ENCODE data around the gene ZNF503.
A peak's percentile ranks its signal among the peaks of the same experiment; 100 is the strongest.

ZNF503 gene

DNA sequence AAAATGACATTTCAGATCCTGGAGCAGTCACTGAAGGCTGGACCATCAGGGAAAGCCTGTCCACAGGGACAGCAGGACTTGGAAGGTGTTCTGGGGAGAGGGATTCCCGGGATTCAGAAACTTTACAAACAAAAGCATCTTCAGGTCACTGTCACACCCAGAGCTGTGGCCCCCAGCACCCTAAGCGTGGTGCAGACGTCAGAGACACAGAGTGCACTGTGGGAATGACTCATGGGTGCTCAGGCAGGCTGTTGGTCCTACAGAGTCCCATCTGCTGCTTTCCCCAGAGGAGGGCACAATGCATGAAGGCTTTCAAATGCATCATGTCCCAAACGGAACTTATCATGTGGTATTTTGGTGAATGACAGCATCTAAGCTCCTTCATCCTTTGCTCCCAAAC lies 16.7 kb upstream of the ZNF503 start:
- H3K79me1 ChIP-seq (ENCODE audit: low read depth, low read length): no peaks in the 10 kb centered on the region
- no peak overlapping the region for H3K9ac ChIP-seq (ENCODE audit: low read depth, low read length, poor library complexity)
- H4K91ac ChIP-seq (ENCODE audit: low read depth, low read length, poor library complexity): no peak overlapping the region
- H2BK12ac ChIP-seq (ENCODE audit: low read length): no peak overlapping the region
- H3K14ac ChIP-seq (ENCODE audit: low read length): no peak overlapping the region
- WGBS, 2 donors (ENCODE audit: extremely low coverage in 2 of 2, insufficient read length in 2 of 2, insufficient replicate concordance in 1 of 2): no CpG with 5 or more reads among the region's 4 CpGs
- no peak overlapping the region for H3K4me3 ChIP-seq (ENCODE audit: low read length in 2 of 2)
- no peak overlapping the region for H2BK120ac ChIP-seq (ENCODE audit: low read depth, low read length)
- peaks cover 5 to 8% of the 10 kb centered on the region in 2 donors for H3K4me1 ChIP-seq (ENCODE audit: control insufficient read depth in 2 of 2, insufficient read depth in 1 of 2, low read depth in 1 of 2, low read length in 2 of 2)
- H4K8ac ChIP-seq (ENCODE audit: low read depth, low read length): no peak overlapping the region
- no peaks in the 10 kb centered on the region for H3K36me3 ChIP-seq (replicated peaks in 1 of 2; ENCODE audit: control insufficient read depth in 2 of 2, insufficient read depth in 2 of 2, low read length in 2 of 2)
- H3K27ac ChIP-seq (replicated peaks; ENCODE audit: low read length): no peak overlapping the region
- H2AK5ac ChIP-seq (ENCODE audit: low read depth, low read length): no peak overlapping the region
- H3K27me3 ChIP-seq (ENCODE audit: control insufficient read depth in 3 of 3, insufficient read depth in 3 of 3, low read depth in 1 of 3, low read length in 3 of 3): peaks cover 0 to 21% (median 0%) of the 10 kb centered on the region in 3 experiments
- no peak overlapping the region for H3K4me2 ChIP-seq (ENCODE audit: insufficient read depth, low read length, poor library complexity, severe bottlenecking)
- DNase-seq (ENCODE audit: low spot score): no peak
- no peak overlapping the region for H3K23ac ChIP-seq (ENCODE audit: low read depth, low read length, poor library complexity)
- H2BK5ac ChIP-seq (ENCODE audit: low read length): no peak overlapping the region
- H2AFZ ChIP-seq (ENCODE audit: low read length): no peak overlapping the region
- no peak overlapping the region for H3K18ac ChIP-seq (ENCODE audit: low read length)
- H3K9me3 ChIP-seq (replicated peaks in 1 of 2; ENCODE audit: control insufficient read depth in 2 of 2, insufficient read depth in 1 of 2, low read depth in 1 of 2, low read length in 2 of 2): peaks cover 0 to 4% of the 10 kb centered on the region in 2 donors
- H3K4ac ChIP-seq (ENCODE audit: low read length): no peak overlapping the region
- no peak overlapping the region for H2BK15ac ChIP-seq (ENCODE audit: low read length)

GRCh38 chr10:75417522-75417927 lies 16.0 kb upstream of the ZNF503 start:
- Histone ChIP-seq H4K91ac (ENCODE audit: low read depth, low read length, poor library complexity) (no peak overlapping the region), H3K4me1 (ENCODE audit: control insufficient read depth in 2 of 2, insufficient read depth in 1 of 2, low read depth in 1 of 2, low read length in 2 of 2) (peaks cover 5 to 8% of the 10 kb centered on the region in 2 donors), H2AFZ (ENCODE audit: low read length) (no peak overlapping the region), H3K4me2 (ENCODE audit: insufficient read depth, low read length, poor library complexity, severe bottlenecking) (no peak overlapping the region), H3K14ac (ENCODE audit: low read length) (no peak overlapping the region), H2BK15ac (ENCODE audit: low read length) (no peak overlapping the region), H3K18ac (ENCODE audit: low read length) (no peak overlapping the region), H4K8ac (ENCODE audit: low read depth, low read length) (no peak overlapping the region), H3K27ac (replicated peaks; ENCODE audit: low read length) (no peak overlapping the region), H3K27me3 (ENCODE audit: control insufficient read depth in 3 of 3, insufficient read depth in 3 of 3, low read depth in 1 of 3, low read length in 3 of 3) (peaks cover 0 to 21% (median 0%) of the 10 kb centered on the region in 3 experiments), H3K23ac (ENCODE audit: low read depth, low read length, poor library complexity) (no peak overlapping the region), H3K9me3 (replicated peaks in 1 of 2; ENCODE audit: control insufficient read depth in 2 of 2, insufficient read depth in 1 of 2, low read depth in 1 of 2, low read length in 2 of 2) (peaks cover 0 to 4% of the 10 kb centered on the region in 2 donors), H3K9ac (ENCODE audit: low read depth, low read length, poor library complexity) (no peak overlapping the region), H3K36me3 (replicated peaks in 1 of 2; ENCODE audit: control insufficient read depth in 2 of 2, insufficient read depth in 2 of 2, low read length in 2 of 2) (no peaks in the 10 kb centered on the region), H2AK5ac (ENCODE audit: low read depth, low read length) (no peak overlapping the region), H3K4ac (ENCODE audit: low read length) (no peak overlapping the region), H3K79me1 (ENCODE audit: low read depth, low read length) (no peaks in the 10 kb centered on the region), H2BK12ac (ENCODE audit: low read length) (no peak overlapping the region), H3K4me3 (ENCODE audit: low read length in 2 of 2) (no peak overlapping the region), H2BK5ac (ENCODE audit: low read length) (no peak overlapping the region), H2BK120ac (ENCODE audit: low read depth, low read length) (no peak overlapping the region)
- WGBS, 2 donors (ENCODE audit: extremely low coverage in 2 of 2, insufficient read length in 2 of 2, insufficient replicate concordance in 1 of 2): no CpG with 5 or more reads among the region's 5 CpGs
- DNase-seq (ENCODE audit: low spot score): no peak

DNA sequence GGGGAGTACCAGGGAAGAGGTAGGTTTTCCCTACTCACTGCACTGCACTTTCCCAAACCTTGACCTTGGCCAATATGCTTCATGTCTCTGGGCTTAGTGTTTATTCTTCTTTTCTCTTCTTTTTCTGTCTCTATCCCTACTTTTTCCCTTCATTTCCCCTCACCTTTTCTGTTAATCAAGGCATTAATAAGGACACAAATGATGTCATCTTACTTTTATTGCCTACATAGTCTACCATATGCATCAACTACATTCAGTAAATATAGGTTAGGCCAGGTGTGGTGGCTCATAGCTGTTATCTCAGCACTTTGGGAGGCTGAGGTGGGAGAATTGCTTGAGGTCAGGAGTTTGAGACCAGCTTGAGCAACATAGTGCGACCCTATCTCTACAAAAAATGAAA lies 13.0 kb upstream of the ZNF503 start:
- Histone ChIP-seq H2BK5ac (ENCODE audit: low read length) (no peak overlapping the region), H3K14ac (ENCODE audit: low read length) (no peak overlapping the region), H3K27me3 (ENCODE audit: control insufficient read depth in 3 of 3, insufficient read depth in 3 of 3, low read depth in 1 of 3, low read length in 3 of 3) (peaks cover 0 to 21% (median 0%) of the 10 kb centered on the region in 3 experiments), H3K4me2 (ENCODE audit: insufficient read depth, low read length, poor library complexity, severe bottlenecking) (no peak overlapping the region), H2BK12ac (ENCODE audit: low read length) (no peak overlapping the region), H3K18ac (ENCODE audit: low read length) (no peak overlapping the region), H3K4me1 (ENCODE audit: control insufficient read depth in 2 of 2, insufficient read depth in 1 of 2, low read depth in 1 of 2, low read length in 2 of 2) (peaks cover 8 to 13% of the 10 kb centered on the region in 2 donors), H3K9me3 (replicated peaks in 1 of 2; ENCODE audit: control insufficient read depth in 2 of 2, insufficient read depth in 1 of 2, low read depth in 1 of 2, low read length in 2 of 2) (peaks cover 0 to 4% of the 10 kb centered on the region in 2 donors), H3K79me1 (ENCODE audit: low read depth, low read length) (no peaks in the 10 kb centered on the region), H3K9ac (ENCODE audit: low read depth, low read length, poor library complexity) (no peak overlapping the region), H2BK15ac (ENCODE audit: low read length) (no peak overlapping the region), H4K91ac (ENCODE audit: low read depth, low read length, poor library complexity) (no peak overlapping the region), H3K23ac (ENCODE audit: low read depth, low read length, poor library complexity) (no peak overlapping the region), H3K4me3 (ENCODE audit: low read length in 2 of 2) (no peak overlapping the region), H3K36me3 (replicated peaks in 1 of 2; ENCODE audit: control insufficient read depth in 2 of 2, insufficient read depth in 2 of 2, low read length in 2 of 2) (peaks cover 0 to 6% of the 10 kb centered on the region in 2 donors), H2BK120ac (ENCODE audit: low read depth, low read length) (no peak overlapping the region), H3K4ac (ENCODE audit: low read length) (no peak overlapping the region), H2AK5ac (ENCODE audit: low read depth, low read length) (no peak overlapping the region), H2AFZ (ENCODE audit: low read length) (no peak overlapping the region), H4K8ac (ENCODE audit: low read depth, low read length) (no peak overlapping the region), H3K27ac (replicated peaks; ENCODE audit: low read length) (no peak overlapping the region)
- no CpG with 5 or more reads among the region's 1 CpG for WGBS, 2 donors (ENCODE audit: extremely low coverage in 2 of 2, insufficient read length in 2 of 2, insufficient replicate concordance in 1 of 2)
- DNase-seq (ENCODE audit: low spot score): no peak

DNA sequence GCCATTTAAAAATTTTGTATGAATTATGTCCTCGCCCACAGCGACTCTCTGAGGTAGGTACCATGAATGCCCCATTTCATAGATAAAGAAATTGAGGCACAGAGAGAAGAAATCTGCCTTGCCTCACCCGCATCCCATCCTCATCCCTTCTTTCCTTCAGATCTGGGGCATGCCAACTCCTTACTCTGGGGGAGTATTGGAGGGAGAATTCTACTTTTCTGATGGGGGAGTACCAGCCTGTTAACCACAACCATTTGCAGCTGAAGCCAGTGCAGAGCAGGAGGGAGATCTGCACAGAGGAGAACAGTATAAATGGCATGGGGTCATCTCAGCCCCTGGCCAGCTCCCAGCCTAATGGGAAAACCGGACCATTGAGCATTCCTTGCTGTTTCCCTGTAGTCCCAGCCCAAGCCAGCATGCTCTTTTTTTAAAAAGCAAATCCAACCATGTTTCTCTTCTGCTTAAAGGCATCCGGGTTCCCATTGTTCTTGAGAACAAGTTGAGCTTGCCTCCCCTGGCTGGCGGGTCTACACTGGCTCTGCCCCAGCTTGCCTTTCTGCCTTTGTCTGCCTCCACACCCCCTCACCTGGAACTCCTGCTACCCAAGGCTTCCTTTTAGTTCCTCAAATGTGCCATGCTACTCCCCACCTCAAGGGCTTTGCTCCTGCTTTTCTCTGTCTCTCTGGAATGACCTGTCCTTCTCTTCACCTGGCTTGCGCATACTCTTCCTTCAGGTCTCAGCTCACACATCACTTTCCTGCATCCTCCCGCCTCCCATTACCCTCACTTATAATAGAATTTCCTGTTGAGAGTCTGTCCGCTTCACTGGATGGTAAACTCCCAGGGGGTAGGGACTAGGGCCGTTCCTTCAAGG lies 8.8 kb upstream of the ZNF503 start:
- WGBS, 2 donors (ENCODE audit: extremely low coverage in 2 of 2, insufficient read length in 2 of 2, insufficient replicate concordance in 1 of 2): no CpG with 5 or more reads among the region's 10 CpGs
- Histone ChIP-seq H3K18ac (ENCODE audit: low read length) (no peak overlapping the region), H3K79me1 (ENCODE audit: low read depth, low read length) (no peaks in the 10 kb centered on the region), H2AK5ac (ENCODE audit: low read depth, low read length) (no peak overlapping the region), H3K9ac (ENCODE audit: low read depth, low read length, poor library complexity) (no peak overlapping the region), H4K8ac (ENCODE audit: low read depth, low read length) (no peak overlapping the region), H2BK120ac (ENCODE audit: low read depth, low read length) (no peak overlapping the region), H3K4me2 (ENCODE audit: insufficient read depth, low read length, poor library complexity, severe bottlenecking) (peak overlapping the region; percentile 95), H3K23ac (ENCODE audit: low read depth, low read length, poor library complexity) (no peak overlapping the region), H4K91ac (ENCODE audit: low read depth, low read length, poor library complexity) (no peak overlapping the region), H3K4ac (ENCODE audit: low read length) (no peak overlapping the region), H2BK12ac (ENCODE audit: low read length) (no peak overlapping the region), H2AFZ (ENCODE audit: low read length) (no peak overlapping the region), H2BK15ac (ENCODE audit: low read length) (no peak overlapping the region), H3K27me3 (ENCODE audit: control insufficient read depth in 3 of 3, insufficient read depth in 3 of 3, low read depth in 1 of 3, low read length in 3 of 3) (peaks cover 0 to 39% (median 19%) of the 10 kb centered on the region in 3 experiments), H3K36me3 (replicated peaks in 1 of 2; ENCODE audit: control insufficient read depth in 2 of 2, insufficient read depth in 2 of 2, low read length in 2 of 2) (peaks cover 0 to 21% of the 10 kb centered on the region in 2 donors), H3K14ac (ENCODE audit: low read length) (no peak overlapping the region), H3K9me3 (replicated peaks in 1 of 2; ENCODE audit: control insufficient read depth in 2 of 2, insufficient read depth in 1 of 2, low read depth in 1 of 2, low read length in 2 of 2) (peaks cover 0 to 3% of the 10 kb centered on the region in 2 donors), H3K4me1 (ENCODE audit: control insufficient read depth in 2 of 2, insufficient read depth in 1 of 2, low read depth in 1 of 2, low read length in 2 of 2) (peaks cover 4 to 21% of the 10 kb centered on the region in 2 donors), H2BK5ac (ENCODE audit: low read length) (no peak overlapping the region), H3K4me3 (ENCODE audit: low read length in 2 of 2) (no peak overlapping the region), H3K27ac (replicated peaks; ENCODE audit: low read length) (no peak overlapping the region)
- no peak for DNase-seq (ENCODE audit: low spot score)
